Right lobe of liver (tissue), 6 donors: ENCODE results near the gene TNFRSF12A. TPM values are rescaled to one million over a fixed set of nuclear protein-coding genes. Genes with fewer than 3 reads are reported as not detected.
A peak's percentile ranks its signal among the peaks of the same experiment; 100 is the strongest.

ENCODE experiments used
- ATAC-seq, 4 donors: fragments of 200-7000 bp; cut with Tn5 transposase; one replicate each; pipeline ENCODE4 v1.9.1; 2020; ENCODE audit warnings: mild to moderate bottlenecking in 4 of 4, moderate library complexity in 4 of 4
- DNase-seq, 3 donors: peaks; one replicate each; pipeline ENCODE4 v3.0.0-alpha.2; 2020
- H3K27ac ChIP-seq, 3 donors: fragments of 200-600 bp; one replicate each; pipeline ENCODE4 v1.8.0; 2022
- H3K27me3 ChIP-seq, 2 donors: fragments of 200-600 bp; one replicate each; pipeline ENCODE4 v1.8.0; 2022
- H3K36me3 ChIP-seq, 4 donors: fragments of 200-600 bp; sonication (generic) in 1 of 4; one replicate each; pipeline versions ENCODE4 v1.5.1 to v1.8.0; 2017 to 2022; ENCODE audit warnings: control low read depth in 1 of 4
- H3K4me1 ChIP-seq, 4 donors: fragments of 200-600 bp; sonication (generic) in 1 of 4; one replicate each; pipeline versions ENCODE4 v1.5.1 to v1.8.0; 2017 to 2022; ENCODE audit warnings: control low read depth in 1 of 4
- H3K4me3 ChIP-seq, 3 donors: fragments of 200-600 bp; one replicate each; pipeline ENCODE4 v1.8.0; 2022
- H3K9me3 ChIP-seq, 4 donors: fragments of 200-600 bp; sonication (generic) in 1 of 4; one replicate each; pipeline versions ENCODE4 v1.5.1 to v1.8.0; 2017 to 2022; ENCODE audit warnings: control low read depth in 1 of 4
- POLR2A ChIP-seq: fragments of 450-650 bp; IDR thresholded peaks from one replicate; pipeline ENCODE4 v1.6.1; 2017; ENCODE audit warnings: antibody characterized with exemption, mild to moderate bottlenecking
- WGBS: methylation state at CpG from one replicate; pipeline ENCODE4 v1.1.6; 2018; ENCODE audit warnings: low coverage, low lambda C conversion rate; ENCODE audit not compliant: insufficient coverage; ENCODE audit errors: missing lambda C conversion rate; 5-methylcytosine and 5-hydroxymethylcytosine counted together
- intact Hi-C, 2 donors: fragments of 100-400 bp; cut with DNase I; formaldehyde crosslinking; loops; one replicate each; pipeline versions ENCODE4 v1.11.2 to v1.14.1; 2022
- total RNA-seq, 6 experiments: library from RNA; depleted of rRNA in 2 of 6; stranded (reverse); fragments of >200 nt in 2 of 6; fragmentation: NEBNext Ultra II Directional in 3 of 6; extraction: Animal tissue kit (Norgen Biotek cat#: 25700) in 3 of 6; gene quantifications; one replicate each; pipeline versions ENCODE4 v1.1.0 to v1.2.4, GENCODE V29; 2016 to 2023
- TF ChIP-seq, protein P1 (sequence below), 4 donors: fragments of 200-600 bp in 3 of 4; fragments of 450-650 bp in 1 of 4; IDR thresholded peaks; one replicate each; pipeline versions ENCODE4 v1.5.1 to v1.8.0; 2016 to 2022; ENCODE audit warnings: antibody characterized with exemption in 4 of 4, mild to moderate bottlenecking in 2 of 4
- donor health status: DM: no; HTN: yes; CAD: no.
- donor health status: DM: no; HTN: no; CAD: no.
- donor health status: DM: no; HTN: no; CAD: no.
- donor health status: DM: no; HTN: yes; CAD: no.
- donor health status: DM: no; HTN: yes; CAD: no.

The TNFRSF12A gene
- total RNA-seq, 6 experiments from 2014 or later = 5.2 to 284 (median 69.4) TPM

DNA sequence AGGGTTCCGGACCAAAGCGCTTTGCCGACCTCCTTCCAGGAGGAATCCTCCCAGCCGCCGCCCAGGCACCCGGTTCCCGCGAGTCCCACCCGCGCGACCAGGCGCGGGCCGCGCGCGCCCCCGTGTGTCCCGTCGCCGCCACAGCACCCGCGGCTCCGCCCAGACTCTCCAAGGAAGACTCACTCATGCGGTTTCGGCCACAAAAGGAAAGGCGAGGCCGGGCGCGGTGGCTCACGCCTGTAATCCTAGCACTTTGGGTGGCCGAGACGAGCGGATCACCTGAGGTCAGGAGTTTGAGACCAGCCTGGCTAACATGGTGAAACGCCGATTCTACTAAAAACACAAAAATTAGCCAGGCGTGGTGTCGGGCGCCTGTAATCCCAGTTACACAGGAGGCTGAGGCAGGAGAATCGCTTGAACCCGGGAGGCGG is 36.4 kb upstream of the TNFRSF12A start:
- 16% methylated on average over 21 of the region's 42 CpGs for WGBS
- peaks cover 0 to 31% (median 5%) of the 10 kb centered on the region in 4 donors for H3K4me1 ChIP-seq

DNA sequence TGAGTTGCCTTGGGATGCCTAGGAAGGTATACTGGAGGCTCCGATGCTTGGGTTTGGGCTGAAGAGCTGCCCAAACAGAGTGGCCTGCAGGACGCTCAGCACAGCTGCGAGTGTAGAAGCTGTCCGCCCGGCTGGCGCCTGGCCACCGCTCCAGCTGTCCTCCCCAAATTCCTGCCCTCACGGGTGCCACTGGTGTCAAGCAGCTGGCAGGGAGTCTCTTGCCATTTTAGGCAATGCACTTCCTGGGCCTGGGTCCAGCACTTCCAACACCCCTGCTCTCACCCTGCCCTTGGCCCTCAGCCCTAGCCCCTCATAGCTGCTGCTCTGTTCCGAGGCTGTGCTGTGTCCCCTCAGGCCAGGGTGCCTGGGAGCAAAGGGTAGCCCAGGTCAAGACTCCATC is 34.7 kb upstream of the TNFRSF12A start:
- WGBS = no CpG with 5 or more reads among the region's 9 CpGs
- ATAC-seq (peak in 2 of 4 donors; percentile 26 to 27), DNase-seq (peak in 2 of 3 donors; percentile 57 to 62)
- intact Hi-C loops = no loop called here
- no peaks in the 10 kb centered on the region for H3K36me3 ChIP-seq
- H3K9me3 ChIP-seq = no peaks in the 10 kb centered on the region
- TF ChIP-seq, protein P1, sequence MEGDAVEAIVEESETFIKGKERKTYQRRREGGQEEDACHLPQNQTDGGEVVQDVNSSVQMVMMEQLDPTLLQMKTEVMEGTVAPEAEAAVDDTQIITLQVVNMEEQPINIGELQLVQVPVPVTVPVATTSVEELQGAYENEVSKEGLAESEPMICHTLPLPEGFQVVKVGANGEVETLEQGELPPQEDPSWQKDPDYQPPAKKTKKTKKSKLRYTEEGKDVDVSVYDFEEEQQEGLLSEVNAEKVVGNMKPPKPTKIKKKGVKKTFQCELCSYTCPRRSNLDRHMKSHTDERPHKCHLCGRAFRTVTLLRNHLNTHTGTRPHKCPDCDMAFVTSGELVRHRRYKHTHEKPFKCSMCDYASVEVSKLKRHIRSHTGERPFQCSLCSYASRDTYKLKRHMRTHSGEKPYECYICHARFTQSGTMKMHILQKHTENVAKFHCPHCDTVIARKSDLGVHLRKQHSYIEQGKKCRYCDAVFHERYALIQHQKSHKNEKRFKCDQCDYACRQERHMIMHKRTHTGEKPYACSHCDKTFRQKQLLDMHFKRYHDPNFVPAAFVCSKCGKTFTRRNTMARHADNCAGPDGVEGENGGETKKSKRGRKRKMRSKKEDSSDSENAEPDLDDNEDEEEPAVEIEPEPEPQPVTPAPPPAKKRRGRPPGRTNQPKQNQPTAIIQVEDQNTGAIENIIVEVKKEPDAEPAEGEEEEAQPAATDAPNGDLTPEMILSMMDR (IDR thresholded peaks at IDR 0.05) = no peak
- TF ChIP-seq POLR2A = no peak
- H3K27ac ChIP-seq = no peak overlapping the region
- peaks cover 0 to 25% (median 5%) of the 10 kb centered on the region in 4 donors for H3K4me1 ChIP-seq
- H3K27me3 ChIP-seq = no peaks in the 10 kb centered on the region
- no peak overlapping the region for H3K4me3 ChIP-seq

More for the DNA sequence above, 36.4 kb upstream of the TNFRSF12A start:
- Histone ChIP-seq H3K36me3 (no peaks in the 10 kb centered on the region), H3K9me3 (no peaks in the 10 kb centered on the region), H3K27ac (no peak overlapping the region), H3K27me3 (no peaks in the 10 kb centered on the region), H3K4me3 (no peak overlapping the region)
- intact Hi-C loops = no loop called here
- ATAC-seq (peak; percentile 62 to 74 (median 68)), DNase-seq (peak; percentile 72 to 79 (median 77))
- TF ChIP-seq, protein P1 (IDR thresholded peaks at IDR 0.05) = peak; percentile 84 to 98 (median 94)
- no peak for TF ChIP-seq POLR2A

DNA sequence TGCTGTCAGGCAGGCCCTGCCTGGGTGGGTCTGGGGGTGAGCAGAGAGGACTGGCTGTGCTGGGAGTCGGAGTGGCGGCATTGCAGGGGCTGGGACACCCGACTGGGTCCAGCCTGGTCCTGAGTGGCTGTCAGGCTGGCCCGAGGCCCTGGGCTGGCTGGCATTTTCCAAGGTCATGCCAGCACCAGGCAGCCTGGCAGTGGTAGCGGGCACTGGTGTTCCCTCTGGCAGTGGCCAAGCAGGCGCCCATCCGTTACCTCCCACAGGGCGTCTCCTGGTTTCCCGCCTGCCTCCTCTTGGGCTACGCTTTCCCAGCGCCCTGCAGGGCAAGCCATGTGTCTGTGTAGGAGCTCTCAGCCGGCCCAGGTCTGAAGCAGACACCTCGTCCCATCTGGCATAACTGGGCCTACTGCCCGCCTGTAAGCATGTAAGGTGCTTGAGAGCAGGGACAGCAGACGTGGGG is 34.2 kb upstream of the TNFRSF12A start:
- no peaks in the 10 kb centered on the region for H3K27me3 ChIP-seq
- DNase-seq (peak; percentile 58 to 80 (median 73)), ATAC-seq (peak; percentile 65 to 78 (median 69))
- WGBS = 70% methylated on average over 2 of the region's 15 CpGs
- H3K36me3 ChIP-seq = no peaks in the 10 kb centered on the region
- no peak overlapping the region for H3K27ac ChIP-seq
- H3K4me1 ChIP-seq = peaks cover 0 to 24% (median 3%) of the 10 kb centered on the region in 4 donors
- H3K4me3 ChIP-seq = no peak overlapping the region
- no peaks in the 10 kb centered on the region for H3K9me3 ChIP-seq
- no peak for TF ChIP-seq POLR2A
- TF ChIP-seq, protein P1 (IDR thresholded peaks at IDR 0.05) = no peak
- intact Hi-C loops = no loop called here

DNA sequence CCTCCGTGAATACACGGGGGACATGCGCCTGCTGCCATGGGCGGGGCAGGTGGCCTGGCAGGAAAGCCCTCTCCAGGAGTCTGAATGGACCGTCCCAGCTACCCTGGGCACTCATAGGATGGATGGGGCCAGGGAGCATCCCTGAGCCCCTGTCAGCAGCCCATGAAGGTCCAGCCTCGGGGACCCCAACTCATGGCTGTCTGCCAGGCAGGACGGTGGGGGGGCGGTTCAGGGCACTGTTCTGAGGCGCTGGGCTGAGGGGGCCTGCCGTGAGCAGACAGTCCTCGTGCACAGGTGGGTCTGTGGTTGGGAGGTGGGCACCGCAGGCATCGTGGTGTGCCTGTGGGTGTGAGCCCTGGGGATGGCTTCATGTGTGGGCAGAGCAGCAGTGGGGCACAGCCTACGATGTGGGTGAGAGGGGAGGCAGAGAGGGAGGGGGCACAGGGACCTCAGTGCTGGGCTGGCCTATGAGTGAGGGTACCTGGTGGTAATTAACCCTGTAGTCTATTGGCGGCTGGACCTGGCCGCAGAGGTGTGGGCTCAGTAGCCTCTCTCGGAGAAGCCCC is 33.5 kb upstream of the TNFRSF12A start:
- Histone ChIP-seq H3K4me3 (no peak overlapping the region), H3K36me3 (no peaks in the 10 kb centered on the region), H3K27me3 (no peaks in the 10 kb centered on the region), H3K27ac (no peak overlapping the region), H3K9me3 (no peaks in the 10 kb centered on the region), H3K4me1 (peaks cover 0 to 21% (median 3%) of the 10 kb centered on the region in 4 donors)
- no peak for DNase-seq
- WGBS = 71% methylated on average over 5 of the region's 17 CpGs
- TF ChIP-seq, protein P1 (IDR thresholded peaks at IDR 0.05) = no peak
- no peak for TF ChIP-seq POLR2A
- intact Hi-C loops = no loop called here
- ATAC-seq = no peak
